ENCODE results near the gene C12orf75.

C12orf75 gene

GRCh38 chr12:105413911-105414487, 83.5 kb downstream of the C12orf75 start:
- no peak for DNase-seq

- DNase-seq, result no peak
Measured at GRCh38 chr12:105417732-105418131, 87.2 kb downstream of the C12orf75 start.

DNA sequence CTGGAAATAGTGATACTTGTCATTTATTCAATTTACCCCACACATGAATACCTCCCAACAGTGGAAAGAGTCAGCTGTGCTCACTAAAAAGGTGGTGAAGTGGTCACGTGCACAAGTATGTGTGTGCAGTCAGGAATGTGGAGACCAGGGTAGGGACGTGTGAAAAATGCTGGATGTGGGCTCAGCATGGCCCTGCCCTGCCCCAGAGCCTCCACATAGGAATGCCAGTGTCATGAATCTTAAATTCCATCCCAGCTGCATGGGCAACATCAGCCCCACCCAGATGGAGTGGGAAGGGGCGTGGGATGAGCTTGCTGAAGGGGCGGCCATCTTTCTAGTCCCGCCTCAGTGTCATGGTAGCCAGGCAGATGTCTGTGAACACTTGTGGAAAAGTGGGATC, 87.7 kb downstream of the C12orf75 start:
- no peak for DNase-seq

GRCh38 chr12:105418821-105419291, 88.4 kb downstream of the C12orf75 start:
- no peak for DNase-seq

DNA sequence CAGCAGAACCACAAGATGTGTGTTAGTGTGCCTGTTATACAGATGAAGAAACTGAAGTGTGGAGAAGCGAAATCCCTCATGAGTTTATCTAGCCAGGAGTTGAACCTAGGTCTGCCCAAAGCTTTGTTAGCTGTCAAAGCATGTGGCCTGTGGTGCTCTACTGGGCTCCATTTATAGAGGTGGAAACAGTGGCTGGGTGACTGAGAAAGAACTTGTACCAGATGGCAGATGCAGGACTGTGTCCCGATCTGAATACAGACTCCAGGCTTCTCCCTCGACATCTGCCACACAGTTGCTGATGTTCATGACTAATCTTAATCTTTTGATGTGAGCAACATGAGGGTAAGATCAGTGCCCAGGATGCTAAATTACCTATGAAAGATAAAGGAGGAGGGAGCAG, 89.1 kb downstream of the C12orf75 start:
- no peak for DNase-seq

- DNase-seq, result no peak
Measured at GRCh38 chr12:105420046-105420445, 89.6 kb downstream of the C12orf75 start.

- peak in 54 of 58 donors; percentile 3 to 86 (median 46) for DNase-seq
Measured at GRCh38 chr12:105420659-105421240, 90.3 kb downstream of the C12orf75 start.
